ENCODE results near the gene OXCT2.

OXCT2 gene

DNA sequence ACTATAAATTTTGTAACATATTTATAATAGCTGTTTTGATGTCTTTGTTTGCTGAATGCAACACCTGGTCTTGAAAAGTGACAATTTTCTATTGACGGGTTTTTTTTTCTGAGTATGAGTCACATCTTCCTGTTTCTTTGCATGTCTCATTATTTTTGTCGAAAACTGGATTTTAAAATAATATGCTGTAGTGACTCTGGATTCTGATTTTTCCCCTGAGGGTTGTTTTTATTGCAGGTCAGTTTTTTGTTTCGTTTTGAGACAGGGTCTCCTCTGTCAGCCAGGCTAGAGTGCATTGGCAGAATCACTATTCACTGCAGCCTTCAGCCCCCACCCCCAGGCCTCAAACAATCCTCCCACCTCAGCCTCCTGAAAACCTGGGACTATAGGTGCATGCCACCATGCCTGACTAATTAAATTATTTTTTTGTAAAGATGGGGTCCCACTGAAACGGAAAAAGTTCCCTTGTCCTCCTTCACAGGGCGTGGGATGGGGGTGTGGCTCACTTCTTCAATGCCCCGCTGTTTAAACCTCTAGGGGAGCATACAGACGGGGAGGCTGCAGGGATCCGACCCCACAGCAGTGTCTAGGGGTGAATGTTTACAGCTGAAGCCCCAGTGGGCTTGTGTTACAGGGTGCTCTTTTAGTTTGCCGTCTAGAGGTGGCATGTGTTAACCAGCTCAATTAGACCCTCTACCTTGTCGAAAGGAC lies 43.8 kb downstream of the OXCT2 start:
- TF ChIP-seq, protein P1, sequence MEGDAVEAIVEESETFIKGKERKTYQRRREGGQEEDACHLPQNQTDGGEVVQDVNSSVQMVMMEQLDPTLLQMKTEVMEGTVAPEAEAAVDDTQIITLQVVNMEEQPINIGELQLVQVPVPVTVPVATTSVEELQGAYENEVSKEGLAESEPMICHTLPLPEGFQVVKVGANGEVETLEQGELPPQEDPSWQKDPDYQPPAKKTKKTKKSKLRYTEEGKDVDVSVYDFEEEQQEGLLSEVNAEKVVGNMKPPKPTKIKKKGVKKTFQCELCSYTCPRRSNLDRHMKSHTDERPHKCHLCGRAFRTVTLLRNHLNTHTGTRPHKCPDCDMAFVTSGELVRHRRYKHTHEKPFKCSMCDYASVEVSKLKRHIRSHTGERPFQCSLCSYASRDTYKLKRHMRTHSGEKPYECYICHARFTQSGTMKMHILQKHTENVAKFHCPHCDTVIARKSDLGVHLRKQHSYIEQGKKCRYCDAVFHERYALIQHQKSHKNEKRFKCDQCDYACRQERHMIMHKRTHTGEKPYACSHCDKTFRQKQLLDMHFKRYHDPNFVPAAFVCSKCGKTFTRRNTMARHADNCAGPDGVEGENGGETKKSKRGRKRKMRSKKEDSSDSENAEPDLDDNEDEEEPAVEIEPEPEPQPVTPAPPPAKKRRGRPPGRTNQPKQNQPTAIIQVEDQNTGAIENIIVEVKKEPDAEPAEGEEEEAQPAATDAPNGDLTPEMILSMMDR (IDR thresholded peaks at IDR 0.05; ENCODE audit: insufficient read depth, missing control alignments): no peak
- FAIRE-seq (no peak), DNase-seq (ENCODE audit: insufficient read length, low spot score) (no peak)

GRCh38 chr1:39726600-39726999 lies 44.5 kb downstream of the OXCT2 start:
- TF ChIP-seq, protein P1 (IDR thresholded peaks at IDR 0.05; ENCODE audit: insufficient read depth, missing control alignments): no peak
- DNase-seq (ENCODE audit: insufficient read length, low spot score): no peak
- no peak for FAIRE-seq

DNA sequence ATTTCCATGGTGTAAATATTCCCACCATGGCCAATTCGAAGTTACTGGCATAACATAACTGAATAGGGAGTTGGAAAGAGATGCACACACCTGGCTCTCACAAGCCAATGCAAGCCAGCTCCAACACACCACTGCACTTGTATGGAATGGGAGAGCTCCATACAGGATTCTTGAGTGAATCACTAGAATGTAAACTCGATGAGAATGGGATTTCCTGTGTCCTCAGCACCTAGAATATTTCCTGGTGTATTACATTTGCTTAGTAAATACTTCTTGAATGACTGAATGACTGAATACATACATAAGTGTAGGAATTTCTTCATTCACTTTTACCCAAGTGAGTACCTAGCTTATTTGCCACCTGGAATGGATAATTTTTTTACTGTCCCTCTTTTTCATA lies 48.7 kb downstream of the OXCT2 start:
- DNase-seq (ENCODE audit: insufficient read length, low spot score) (no peak), FAIRE-seq (no peak)
- TF ChIP-seq, protein P1 (IDR thresholded peaks at IDR 0.05; ENCODE audit: insufficient read depth, missing control alignments): no peak

- DNase-seq (ENCODE audit: insufficient read length, low spot score) (no peak), FAIRE-seq (no peak)
- TF ChIP-seq, protein P1 (IDR thresholded peaks at IDR 0.05; ENCODE audit: insufficient read depth, missing control alignments): no peak
These were observed 49.5 kb downstream of the OXCT2 start for GRCh38 chr1:39721664-39722063.

DNA sequence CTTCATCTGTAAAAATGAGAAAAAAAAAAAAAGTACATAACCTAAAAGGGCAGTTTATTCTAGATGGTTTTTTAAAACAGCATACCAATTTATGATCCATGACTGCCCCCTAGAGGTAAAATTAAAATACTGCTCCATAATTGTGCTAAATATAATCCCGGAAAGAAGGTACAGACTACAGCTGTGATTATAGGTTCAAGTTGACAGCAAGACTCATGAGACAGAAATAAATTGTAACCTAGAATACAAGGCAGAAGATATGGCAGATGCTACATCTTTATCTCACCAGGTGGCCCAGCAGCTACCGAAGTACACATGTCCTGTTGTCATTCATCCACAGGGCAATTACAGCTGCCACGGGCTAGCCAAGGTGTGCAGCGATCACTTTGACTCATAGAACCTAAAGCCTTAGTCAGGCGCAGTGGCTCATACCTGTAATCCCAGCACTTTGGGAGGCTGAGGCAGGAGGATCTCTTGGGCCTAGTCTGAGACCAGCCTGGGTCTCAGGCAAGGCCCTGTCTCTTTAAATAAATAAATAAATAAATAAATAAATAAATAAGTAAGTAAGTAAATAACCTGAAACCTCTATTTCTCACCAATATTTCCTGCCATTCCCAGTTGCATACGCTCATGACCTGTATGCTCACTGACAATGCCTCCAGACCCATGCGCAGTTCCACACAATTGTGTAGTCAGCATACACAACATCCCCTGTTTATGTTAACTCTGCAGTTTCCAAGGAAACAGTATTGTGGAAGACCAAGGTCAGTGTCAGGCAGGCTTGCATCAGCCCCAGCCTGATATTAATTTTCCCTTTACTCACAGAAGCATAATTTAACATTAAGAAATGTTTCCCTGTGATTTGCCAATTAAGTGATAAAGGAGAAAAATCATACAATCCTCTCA lies 50.8 kb downstream of the OXCT2 start:
- no peak for FAIRE-seq
- TF ChIP-seq, protein P1 (IDR thresholded peaks at IDR 0.05; ENCODE audit: insufficient read depth, missing control alignments): peak; percentile 71
- DNase-seq (ENCODE audit: insufficient read length, low spot score): no peak

All from D721Med (cell line).